Metanephros (tissue), 2 donors: ENCODE results near the gene RND1. TPM values are rescaled to one million over a fixed set of nuclear protein-coding genes. Genes with fewer than 3 reads are reported as not detected.

Source experiments
- small RNA-seq: library from RNA; depleted of rRNA; stranded (forward); fragments of <200 nt; gene quantifications from one replicate; pipeline ENCODE3, GENCODE V24; 2014; ENCODE audit warnings: low replicate concordance
- total RNA-seq: library from RNA; depleted of rRNA; stranded (reverse); fragments of >200 nt; gene quantifications from one replicate; pipeline ENCODE4 v1.2.3, GENCODE V29; 2014

RND1 gene
- total RNA-seq, result 4.3 TPM

GRCh38 chr12:48865281-48866051 lies at the start of gene RND1:
TSS of gene RND1 (minus strand) at chr12:48865870. CDS start at chr12:48865767, 103 bp downstream.

GRCh38 chr12:48851883-48852733 lies 13.6 kb downstream of the RND1 start, which contains the start of gene DDX23:
TSS of gene DDX23 (minus strand) at chr12:48852163. CDS start at chr12:48845782, 6,381 bp downstream.

GRCh38 chr12:48817873-48818830 lies 47.5 kb downstream of the RND1 start, which contains the start of gene CACNB3:
TSS of gene CACNB3 (plus strand) at chr12:48818496. CDS start at chr12:48818930, 434 bp downstream.

Small RNA genes lying within 50 kb of the gene (small RNA-seq; reads per million reads assigned to genes)
- gene AC073610.1 (not detected), gene RF00019 (not detected), gene RNU6-600P (not detected)

Other genes with a start within 250 kb of the RND1 start
- 53.4 TPM for gene KANSL2, start 183.6 kb downstream of the RND1 start, total RNA-seq
- 29.4 TPM for gene CCNT1, start 149.2 kb downstream of the RND1 start, total RNA-seq
- 75.3 TPM for gene ADCY6, start 76.8 kb downstream of the RND1 start, total RNA-seq
- gene CACNB3, start 47.4 kb downstream of the RND1 start, total RNA-seq, result 24.8 TPM
- 79.4 TPM for gene DDX23, start 13.7 kb downstream of the RND1 start, total RNA-seq
- 11.3 TPM for gene FKBP11, start 59.6 kb upstream of the RND1 start, total RNA-seq
- 42.2 TPM for gene ARF3, start 91.6 kb upstream of the RND1 start, total RNA-seq
- not detected for gene WNT10B, start 105.9 kb upstream of the RND1 start, total RNA-seq
- gene WNT1, start 112.5 kb upstream of the RND1 start, total RNA-seq, result not detected
- gene DDN, start 133.5 kb upstream of the RND1 start, total RNA-seq, result 23.6 TPM
- gene PRKAG1, start 152.9 kb upstream of the RND1 start, total RNA-seq, result 38.2 TPM
- gene KMT2D, start 194.9 kb upstream of the RND1 start, total RNA-seq, result 80.5 TPM
- gene RHEBL1, start 204.1 kb upstream of the RND1 start, total RNA-seq, result 1.3 TPM
- 0.88 TPM for gene DHH, start 228.9 kb upstream of the RND1 start, total RNA-seq
- 69.4 TPM for gene LMBR1L, start 245.0 kb upstream of the RND1 start, total RNA-seq